ENCODE data around the gene BCL2L12. TPM values are rescaled to one million over a fixed set of nuclear protein-coding genes. Genes with fewer than 3 reads are reported as not detected.

Gene BCL2L12
- total and polyA plus RNA-seq, 2 of the 13 experiments (the other 11 are each of a cell fraction or from before 2014, with no cell fraction given): 26.8 to 40.8 TPM

- TF ChIP-seq ZBTB49 (CRISPR knock-in tag; IDR thresholded peaks at IDR 0.05; ENCODE audit: borderline replicate concordance): no peak
- no peak for TF ChIP-seq ZNF660 (CRISPR knock-in tag; IDR thresholded peaks at IDR 0.05; ENCODE audit: borderline replicate concordance, low read depth)
- TF ChIP-seq SMC3 (IDR thresholded peaks at IDR 0.05; ENCODE audit: low read length): no peak
- TF ChIP-seq SP1 (IDR thresholded peaks at IDR 0.05): no peak
- peak; percentile 100 for TF ChIP-seq SP1 (CRISPR knock-in tag; IDR thresholded peaks at IDR 0.05)
- peak; percentile 98 for TF ChIP-seq CREM (IDR thresholded peaks at IDR 0.05)
- peak; percentile 28; the same call in 1 of the 2 replicates for TF ChIP-seq CREM (CRISPR knock-in tag; IDR thresholded peaks at IDR 0.05)
- TF ChIP-seq NR1H2 (CRISPR knock-in tag; IDR thresholded peaks at IDR 0.05; ENCODE audit: borderline replicate concordance, low read depth): no peak
- TF ChIP-seq BCL3 (CRISPR knock-in tag; IDR thresholded peaks at IDR 0.05): peak; percentile 97
- no peak for TF ChIP-seq ATAD3A (CRISPR knock-in tag; IDR thresholded peaks at IDR 0.05)
- TF ChIP-seq FOSL1 (CRISPR knock-in tag; IDR thresholded peaks at IDR 0.05; ENCODE audit: borderline replicate concordance): no peak
- no peak for TF ChIP-seq ZBED4 (CRISPR knock-in tag; IDR thresholded peaks at IDR 0.05; ENCODE audit: borderline replicate concordance)
- TF ChIP-seq KDM2A (CRISPR knock-in tag; IDR thresholded peaks at IDR 0.05; ENCODE audit: borderline replicate concordance, low read depth): peak; percentile 80
- peak; percentile 91 for TF ChIP-seq ZFP36L1 (CRISPR knock-in tag; IDR thresholded peaks at IDR 0.05)
- no peak for TF ChIP-seq MAFF (IDR thresholded peaks at IDR 0.05; ENCODE audit: low read depth, low read length)
- TF ChIP-seq MIER3 (CRISPR knock-in tag; IDR thresholded peaks at IDR 0.05; ENCODE audit: borderline replicate concordance): peak; percentile 71; the same call in 1 of the 2 replicates
- TF ChIP-seq ZNF674 (CRISPR knock-in tag; IDR thresholded peaks at IDR 0.05; ENCODE audit: low read depth): peak; percentile 24; the same call in 1 of the 2 replicates
- TF ChIP-seq THRA (CRISPR knock-in tag; IDR thresholded peaks at IDR 0.05; ENCODE audit: borderline replicate concordance): peak; percentile 28; the same call in 1 of the 2 replicates
- TF ChIP-seq ZNF878 (CRISPR knock-in tag; IDR thresholded peaks at IDR 0.05): no peak
- no peak for TF ChIP-seq PLSCR1 (CRISPR knock-in tag; IDR thresholded peaks at IDR 0.05; ENCODE audit: borderline replicate concordance)
Observed at GRCh38 chr19:49641688-49642491, 23.8 kb upstream of the BCL2L12 start, which contains the start of gene SCAF1 (continued).

All from HepG2 (cell line).